Measurements from ENCODE around the gene PNMA6F. TPM values are rescaled to one million over a fixed set of nuclear protein-coding genes. Genes with fewer than 3 reads are reported as not detected.
"Not testable (repeated sequence)": the region's sequence is repeated elsewhere in the genome, so short reads cannot be mapped to it uniquely, and the experiment has no call there.

PNMA6F gene
- total RNA-seq, 1 donor from 2014 or later: not detected

- Histone ChIP-seq H3K27ac (ENCODE audit: low read depth, low read length) (no peak overlapping the region), H3K4me3 (ENCODE audit: insufficient read depth, low read depth, low read length) (no peak overlapping the region), H3K4me1 (ENCODE audit: insufficient read depth, low read length) (no peaks in the 10 kb centered on the region), H3K9ac (ENCODE audit: low read length) (no peak overlapping the region), H3K27me3 (ENCODE audit: insufficient read depth, low read length) (no peaks in the 10 kb centered on the region), H3K9me3 (ENCODE audit: insufficient read depth, low read depth, low read length) (no peaks in the 10 kb centered on the region), H4K20me1 (ENCODE audit: insufficient read depth, low read length) (no peaks in the 10 kb centered on the region), H3K79me2 (ENCODE audit: insufficient read depth, low read length) (no peaks in the 10 kb centered on the region), H2AFZ (ENCODE audit: low read depth, low read length) (no peak overlapping the region), H3K36me3 (ENCODE audit: insufficient read depth, low read length) (no peaks in the 10 kb centered on the region), H3K4me2 (ENCODE audit: low read length) (no peak overlapping the region)
- FAIRE-seq (no peak), DNase-seq (ENCODE audit: low read depth) (no peak)
- Mint-ChIP-seq H3K36me3 (ENCODE audit: low read depth, unreplicated experiment) (no peaks in the 10 kb centered on the region), H3K27ac (ENCODE audit: unreplicated experiment) (no peak overlapping the region), H3K9me3 (ENCODE audit: unreplicated experiment) (no peaks in the 10 kb centered on the region), H3K4me3 (ENCODE audit: unreplicated experiment) (no peak overlapping the region), H3K27me3 (ENCODE audit: low read depth, unreplicated experiment) (peaks cover 9% of the 10 kb centered on the region), H3K4me1 (ENCODE audit: low read depth, unreplicated experiment) (no peaks in the 10 kb centered on the region)
- TF ChIP-seq CTCF (IDR thresholded peaks at IDR 0.05; ENCODE audit: insufficient read depth, low read depth, low read length): no peak
- no peak for TF ChIP-seq EZH2 (IDR thresholded peaks at IDR 0.05; ENCODE audit: insufficient read depth, low read length)
Observed at GRCh38 chrX:153320555-153321184, 897 bp downstream of the PNMA6F start.

GRCh38 chrX:153320047-153320443, 1.5 kb downstream of the PNMA6F start:
- not testable (repeated sequence) for FAIRE-seq; H3K9me3 Mint-ChIP-seq (ENCODE audit: unreplicated experiment); H3K27me3 Mint-ChIP-seq (ENCODE audit: low read depth, unreplicated experiment); H4K20me1 ChIP-seq (ENCODE audit: insufficient read depth, low read length); H3K9ac ChIP-seq (ENCODE audit: low read length); H3K36me3 Mint-ChIP-seq (ENCODE audit: low read depth, unreplicated experiment); H3K4me3 ChIP-seq (ENCODE audit: insufficient read depth, low read depth, low read length); H3K4me1 ChIP-seq (ENCODE audit: insufficient read depth, low read length); H3K27ac Mint-ChIP-seq (ENCODE audit: unreplicated experiment); H3K36me3 ChIP-seq (ENCODE audit: insufficient read depth, low read length); DNase-seq (ENCODE audit: low read depth); H3K4me1 Mint-ChIP-seq (ENCODE audit: low read depth, unreplicated experiment); H3K4me3 Mint-ChIP-seq (ENCODE audit: unreplicated experiment); H3K27me3 ChIP-seq (ENCODE audit: insufficient read depth, low read length); H2AFZ ChIP-seq (ENCODE audit: low read depth, low read length); H3K4me2 ChIP-seq (ENCODE audit: low read length); H3K27ac ChIP-seq (ENCODE audit: low read depth, low read length); H3K9me3 ChIP-seq (ENCODE audit: insufficient read depth, low read depth, low read length); H3K79me2 ChIP-seq (ENCODE audit: insufficient read depth, low read length)

GRCh38 chrX:153319295-153320046, 2.1 kb downstream of the PNMA6F start:
- H3K27ac Mint-ChIP-seq (ENCODE audit: unreplicated experiment): no peak overlapping the region
- no peaks in the 10 kb centered on the region for H3K36me3 Mint-ChIP-seq (ENCODE audit: low read depth, unreplicated experiment)
- Histone ChIP-seq H3K9ac (ENCODE audit: low read length) (no peak overlapping the region), H3K79me2 (ENCODE audit: insufficient read depth, low read length) (no peaks in the 10 kb centered on the region), H3K4me1 (ENCODE audit: insufficient read depth, low read length) (no peaks in the 10 kb centered on the region), H3K4me2 (ENCODE audit: low read length) (no peak overlapping the region), H4K20me1 (ENCODE audit: insufficient read depth, low read length) (no peaks in the 10 kb centered on the region), H3K9me3 (ENCODE audit: insufficient read depth, low read depth, low read length) (no peaks in the 10 kb centered on the region), H2AFZ (ENCODE audit: low read depth, low read length) (no peak overlapping the region), H3K27ac (ENCODE audit: low read depth, low read length) (no peak overlapping the region), H3K4me3 (ENCODE audit: insufficient read depth, low read depth, low read length) (no peak overlapping the region), H3K36me3 (ENCODE audit: insufficient read depth, low read length) (no peaks in the 10 kb centered on the region), H3K27me3 (ENCODE audit: insufficient read depth, low read length) (no peaks in the 10 kb centered on the region)
- no peak overlapping the region for H3K4me3 Mint-ChIP-seq (ENCODE audit: unreplicated experiment)
- peaks cover 5% of the 10 kb centered on the region for H3K27me3 Mint-ChIP-seq (ENCODE audit: low read depth, unreplicated experiment)
- no peaks in the 10 kb centered on the region for H3K4me1 Mint-ChIP-seq (ENCODE audit: low read depth, unreplicated experiment)
- FAIRE-seq: no peak
- TF ChIP-seq EZH2 (IDR thresholded peaks at IDR 0.05; ENCODE audit: insufficient read depth, low read length) (no peak), CTCF (IDR thresholded peaks at IDR 0.05; ENCODE audit: insufficient read depth, low read depth, low read length) (no peak)
- no peak for DNase-seq (ENCODE audit: low read depth)
- H3K9me3 Mint-ChIP-seq (ENCODE audit: unreplicated experiment): no peaks in the 10 kb centered on the region

All from astrocyte (in vitro differentiated cells and primary cell).